Myocyte (in vitro differentiated cells): ENCODE results near the gene SLC44A3. TPM values are rescaled to one million over a fixed set of nuclear protein-coding genes. Genes with fewer than 3 reads are reported as not detected.
A peak's percentile ranks its signal among the peaks of the same experiment; 100 is the strongest.

Experiments
- DNase-seq: peaks from one replicate; pipeline ENCODE4 v3.0.0-alpha.2; 2012; ENCODE audit warnings: low read depth
- polyA plus RNA-seq: library from polyadenylated mRNA; unstranded; fragments of >200 nt; gene quantifications from one replicate; pipeline ENCODE4 v1.2.1, GENCODE V29; 2012; ENCODE audit warnings: missing spikeins
- total RNA-seq: library from RNA; depleted of rRNA; stranded (reverse); fragments of >200 nt; gene quantifications from 2 replicates; pipeline ENCODE4 v1.2.3, GENCODE V29; 2014

SLC44A3 gene, protein sequence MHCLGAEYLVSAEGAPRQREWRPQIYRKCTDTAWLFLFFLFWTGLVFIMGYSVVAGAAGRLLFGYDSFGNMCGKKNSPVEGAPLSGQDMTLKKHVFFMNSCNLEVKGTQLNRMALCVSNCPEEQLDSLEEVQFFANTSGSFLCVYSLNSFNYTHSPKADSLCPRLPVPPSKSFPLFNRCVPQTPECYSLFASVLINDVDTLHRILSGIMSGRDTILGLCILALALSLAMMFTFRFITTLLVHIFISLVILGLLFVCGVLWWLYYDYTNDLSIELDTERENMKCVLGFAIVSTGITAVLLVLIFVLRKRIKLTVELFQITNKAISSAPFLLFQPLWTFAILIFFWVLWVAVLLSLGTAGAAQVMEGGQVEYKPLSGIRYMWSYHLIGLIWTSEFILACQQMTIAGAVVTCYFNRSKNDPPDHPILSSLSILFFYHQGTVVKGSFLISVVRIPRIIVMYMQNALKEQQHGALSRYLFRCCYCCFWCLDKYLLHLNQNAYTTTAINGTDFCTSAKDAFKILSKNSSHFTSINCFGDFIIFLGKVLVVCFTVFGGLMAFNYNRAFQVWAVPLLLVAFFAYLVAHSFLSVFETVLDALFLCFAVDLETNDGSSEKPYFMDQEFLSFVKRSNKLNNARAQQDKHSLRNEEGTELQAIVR
- total RNA-seq, result 1.6 and 2.2 TPM in 2 replicates
- polyA plus RNA-seq, result 2.8 TPM

DNA sequence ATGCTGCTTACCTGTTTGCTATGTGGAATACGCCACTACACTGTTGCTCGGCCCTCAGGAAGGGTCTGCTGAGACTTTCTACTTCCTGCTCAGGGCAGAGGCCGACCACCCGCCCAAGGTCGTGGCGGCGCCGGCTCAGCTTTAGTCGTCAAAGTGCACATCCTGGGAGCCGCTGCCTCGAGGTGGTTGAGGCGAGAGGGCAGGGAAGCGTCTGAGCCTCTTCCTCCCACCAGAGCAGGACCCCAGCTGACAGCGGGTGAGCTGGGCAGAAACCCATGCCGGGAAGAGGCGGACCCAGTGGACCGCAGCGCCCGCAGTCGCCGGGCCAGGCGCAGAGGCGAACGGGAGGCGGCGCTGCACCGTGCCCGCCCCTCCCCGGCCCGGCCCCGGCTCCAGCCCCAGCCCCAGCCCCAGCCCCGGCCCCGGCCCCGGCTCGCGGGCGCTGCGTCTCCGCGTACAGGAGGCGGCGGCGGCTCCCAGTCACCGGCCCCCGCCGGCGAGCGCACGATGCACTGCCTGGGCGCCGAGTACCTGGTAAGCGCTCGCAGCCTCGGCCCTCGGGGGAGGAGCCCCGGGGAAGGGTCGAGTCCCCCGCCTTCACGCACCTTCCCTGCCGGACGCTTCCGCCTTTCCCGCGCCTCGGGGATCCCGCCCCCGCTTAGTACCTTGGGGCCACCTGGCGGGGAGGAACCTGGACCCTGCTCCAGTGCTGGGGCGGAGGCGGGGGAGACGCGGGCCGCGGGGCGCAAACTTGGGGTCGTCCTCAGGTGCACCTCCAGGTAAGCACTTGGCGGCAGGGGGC, at the start of gene SLC44A3:
SLC44A3 (plus strand) TSS at position 413 of the 802 bp plus-strand sequence; CDS start at position 508, 95 bp downstream.
- DNase-seq, result peak; percentile 71

DNA sequence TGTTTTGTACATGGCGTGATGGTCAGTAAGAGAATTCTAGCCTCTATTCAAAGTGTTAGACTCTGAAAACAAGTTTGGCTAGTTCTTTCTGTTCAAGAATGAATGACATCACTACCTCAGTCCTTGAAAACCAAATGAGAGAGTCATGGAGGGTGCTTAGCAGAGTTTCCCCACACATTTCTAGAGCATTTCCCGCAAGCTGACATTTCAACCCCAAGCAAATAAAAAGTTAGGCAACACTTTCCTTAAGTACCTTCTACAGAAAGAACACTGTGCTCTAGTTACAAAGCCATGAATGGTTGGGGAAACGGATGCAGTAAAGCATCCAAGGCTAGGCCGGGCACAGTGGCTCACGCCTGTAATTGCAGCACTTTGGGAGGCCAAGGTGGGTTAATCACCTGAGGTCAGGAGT, 47.9 kb upstream of the SLC44A3 start:
- no peak for DNase-seq

DNA sequence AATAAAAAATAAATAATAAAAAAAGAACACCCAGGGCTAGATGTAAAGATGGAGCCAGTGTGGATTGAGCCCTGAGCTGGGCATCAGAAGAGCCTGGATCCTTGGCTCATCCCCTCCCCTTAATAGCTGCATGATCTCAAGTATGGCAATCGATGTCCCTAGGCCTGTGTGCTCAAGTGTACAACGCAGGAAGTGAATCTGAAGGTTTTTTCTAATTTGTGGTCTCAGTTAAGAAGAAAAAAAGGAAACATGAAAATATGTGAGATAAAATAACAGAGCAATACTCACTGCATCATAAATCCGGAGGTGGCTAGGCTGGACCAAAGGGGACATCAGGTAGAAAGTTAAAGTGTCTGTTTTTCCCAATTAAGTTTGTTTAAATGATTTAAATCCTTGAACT, 47.3 kb upstream of the SLC44A3 start:
- no peak for DNase-seq

DNA sequence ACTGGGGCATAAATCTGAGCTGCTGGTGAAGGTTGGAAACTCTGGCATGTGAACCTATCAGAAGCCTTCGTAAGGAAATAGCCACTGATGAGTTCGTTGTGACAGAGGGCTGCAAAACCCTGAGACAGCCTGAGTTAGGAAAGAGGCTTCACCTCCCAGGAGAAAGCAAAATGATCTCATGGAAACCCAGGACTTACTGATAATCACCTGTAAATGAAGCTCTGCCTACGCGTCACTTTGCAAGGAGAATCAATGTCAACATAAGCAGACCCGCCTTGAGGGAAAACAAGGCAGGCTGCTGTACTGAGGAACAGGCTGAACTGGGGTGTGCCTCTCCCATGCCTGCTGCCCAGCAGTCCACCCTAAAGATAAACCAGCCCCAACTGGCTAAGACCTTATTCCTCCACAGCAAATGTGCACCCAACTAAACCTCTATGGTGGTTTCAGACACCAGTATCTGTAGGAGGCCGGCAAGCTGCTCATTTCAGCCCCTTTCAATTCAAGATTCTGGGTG, 46.8 kb upstream of the SLC44A3 start:
- peak; percentile 29 for DNase-seq

DNA sequence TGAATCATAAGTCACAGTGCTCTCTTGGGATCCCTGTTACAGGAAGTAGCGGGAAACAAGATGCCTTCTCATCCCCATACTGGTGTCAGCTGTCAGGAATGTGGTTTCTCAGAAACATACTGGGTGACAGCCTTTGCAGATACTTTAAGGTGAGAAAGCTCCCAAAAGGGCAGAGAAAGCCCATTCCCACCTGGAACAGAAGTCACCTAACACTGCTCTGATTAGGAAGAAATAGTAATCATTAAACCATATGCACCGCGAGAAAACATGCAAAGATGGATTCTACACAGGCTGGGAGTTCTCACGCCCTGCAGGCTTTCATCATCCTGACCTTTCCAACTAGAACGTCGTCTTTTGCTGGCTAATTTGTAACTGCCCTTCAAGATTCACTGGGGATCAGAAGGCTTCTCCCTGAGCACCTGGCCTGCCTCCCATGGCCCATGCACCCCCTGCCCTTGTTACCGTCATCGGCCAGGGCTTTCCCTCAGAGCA, 46.2 kb upstream of the SLC44A3 start:
- DNase-seq, result peak; percentile 60

DNA sequence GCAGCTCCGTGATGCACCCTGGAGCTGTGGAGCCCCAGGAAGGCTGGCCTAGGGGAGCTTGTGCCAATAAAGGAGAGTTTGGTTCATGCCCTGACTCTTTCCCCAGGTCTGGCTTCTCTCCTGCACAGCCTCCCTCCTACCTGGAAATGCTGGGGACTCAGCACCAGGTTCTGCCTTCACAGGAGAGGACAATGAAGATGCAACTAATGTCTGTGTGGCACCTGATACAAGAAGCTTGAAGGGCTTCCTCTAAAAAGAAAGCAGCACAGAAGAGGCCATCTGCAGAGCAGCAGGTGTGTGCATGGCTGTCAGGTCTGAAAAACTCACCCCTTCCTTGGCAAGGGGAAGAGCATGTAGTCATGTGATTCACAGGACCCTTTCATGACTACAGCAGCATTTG, 43.7 kb upstream of the SLC44A3 start:
- DNase-seq, result no peak

DNA sequence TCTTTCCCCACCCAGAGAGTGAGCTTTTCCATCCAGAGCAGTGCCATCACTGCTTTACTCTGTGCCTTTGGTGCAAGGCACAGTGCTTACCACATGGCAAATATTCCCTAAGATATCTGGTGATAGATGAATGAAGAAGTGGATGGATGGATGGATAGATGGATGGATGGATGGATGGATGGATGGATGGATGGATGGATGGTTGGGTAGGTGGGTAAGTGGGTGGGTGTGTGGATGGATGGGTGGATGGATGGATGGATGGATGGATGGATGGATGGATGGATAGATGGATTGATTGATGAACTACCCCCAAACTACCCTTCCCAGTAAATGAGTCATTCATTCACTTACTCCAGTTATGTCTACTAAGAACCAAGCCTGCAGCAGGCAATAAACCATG, 42.9 kb upstream of the SLC44A3 start:
- no peak for DNase-seq

DNA sequence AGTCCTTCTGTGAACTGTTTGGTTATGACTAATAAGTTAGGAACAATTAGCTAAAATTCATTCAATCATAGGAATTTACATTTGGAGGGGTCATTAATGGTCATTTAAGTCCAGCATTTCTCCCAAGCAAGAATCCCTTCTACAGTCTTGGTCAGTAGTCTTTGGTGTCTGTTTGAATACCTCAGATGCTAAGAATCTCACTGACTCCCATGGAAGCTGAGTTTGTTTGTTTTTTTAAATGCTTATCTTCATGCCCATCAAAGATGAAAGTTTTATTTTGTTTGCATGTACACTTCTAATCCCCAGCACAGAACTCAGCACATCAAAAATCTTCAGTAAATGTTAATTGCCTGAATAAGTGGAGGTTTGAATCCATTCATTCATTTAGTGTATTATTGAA, 41.3 kb upstream of the SLC44A3 start:
- no peak for DNase-seq

DNA sequence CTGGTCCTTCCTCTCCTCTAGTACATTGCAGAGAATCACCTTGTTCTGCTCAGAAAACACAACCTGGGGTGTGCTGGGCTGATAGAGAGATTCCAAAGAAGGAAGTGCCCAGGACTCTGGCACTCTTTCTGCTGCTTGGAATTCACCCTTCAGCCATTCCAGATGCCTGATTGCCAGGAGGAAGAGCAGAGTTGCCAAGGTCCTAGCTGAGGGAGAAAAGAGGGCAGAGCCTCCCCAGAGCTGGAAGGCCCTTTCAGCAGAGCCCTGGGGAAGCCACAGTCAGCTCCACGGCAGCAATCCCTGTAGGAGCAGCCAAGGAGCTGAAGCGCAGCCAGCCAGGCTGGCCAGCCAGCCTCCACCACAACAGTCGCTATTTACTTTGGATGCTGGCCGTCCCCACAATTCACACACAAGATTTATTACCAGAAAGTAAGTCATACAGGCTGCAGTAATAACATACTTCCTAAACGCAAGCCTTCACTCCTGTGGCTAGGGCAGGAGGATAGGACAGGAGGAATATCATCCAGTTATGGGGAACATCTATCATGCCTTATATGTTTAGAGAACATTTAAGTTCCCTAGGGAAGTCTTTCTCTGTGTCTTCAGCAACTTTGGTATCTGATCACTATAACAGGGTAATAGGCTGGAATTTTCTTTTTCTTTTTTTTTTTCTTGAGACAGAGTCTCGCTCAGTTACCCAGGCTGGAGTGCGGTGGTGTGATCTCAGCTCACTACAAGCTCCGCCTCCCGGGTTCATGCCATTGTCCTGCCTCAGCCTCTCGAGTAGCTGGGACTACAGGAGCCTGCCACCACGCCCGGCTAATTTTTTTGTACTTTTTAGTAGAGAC, 36.6 kb upstream of the SLC44A3 start:
- DNase-seq, result peak; percentile 88

DNA sequence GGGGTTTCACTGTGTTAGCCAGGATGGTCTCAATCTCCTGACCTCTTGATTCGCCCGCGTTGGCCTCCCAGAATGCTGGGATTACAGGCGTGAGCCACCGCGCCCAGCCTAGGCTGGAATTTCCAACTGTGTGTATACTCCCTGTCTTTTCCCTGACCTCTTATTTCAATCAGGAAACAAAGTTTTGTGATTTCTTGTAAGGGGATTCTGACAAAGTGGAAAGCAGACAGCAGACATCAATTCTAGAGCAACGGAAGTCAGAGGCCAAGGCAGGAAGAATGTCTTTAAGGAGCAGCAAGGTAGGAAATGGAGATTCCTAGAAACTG, 36.0 kb upstream of the SLC44A3 start:
- no peak for DNase-seq

DNA sequence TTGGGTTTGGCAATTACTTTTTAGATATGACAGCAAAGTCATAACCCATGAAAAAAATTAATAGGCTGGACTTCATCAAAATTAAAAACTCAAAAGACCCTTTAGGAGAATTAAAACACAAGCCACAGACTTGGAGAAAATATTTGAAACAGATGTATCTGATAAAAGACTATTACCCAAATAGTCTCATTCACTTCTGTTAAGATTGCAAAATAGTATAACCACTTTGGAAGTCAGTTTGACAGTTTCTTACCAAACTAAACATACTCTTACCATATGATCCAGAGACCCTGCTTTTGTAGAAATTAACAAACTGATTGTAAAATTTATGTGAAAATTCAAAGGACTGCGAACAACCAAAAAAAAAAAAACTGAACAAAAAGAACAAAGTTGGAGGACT, 32.5 kb upstream of the SLC44A3 start:
- no peak for DNase-seq

DNA sequence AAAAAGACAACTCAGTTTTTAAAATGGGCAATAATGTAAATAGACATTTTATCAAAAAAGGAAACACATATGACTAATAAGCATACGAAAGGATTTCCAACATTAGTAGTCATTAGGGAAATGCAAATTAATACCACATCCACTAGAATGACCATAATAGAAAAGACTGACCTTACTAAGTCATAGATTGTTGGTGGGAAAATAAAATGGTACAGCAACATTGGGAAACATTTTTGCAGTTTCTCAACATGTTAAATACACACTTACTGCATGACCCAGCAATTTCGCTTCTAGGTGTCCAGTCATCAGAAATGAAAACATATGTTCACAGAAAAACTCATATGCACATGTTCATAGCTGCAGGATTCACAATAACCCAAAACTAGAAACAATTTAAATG, 29.9 kb upstream of the SLC44A3 start:
- DNase-seq, result no peak

DNA sequence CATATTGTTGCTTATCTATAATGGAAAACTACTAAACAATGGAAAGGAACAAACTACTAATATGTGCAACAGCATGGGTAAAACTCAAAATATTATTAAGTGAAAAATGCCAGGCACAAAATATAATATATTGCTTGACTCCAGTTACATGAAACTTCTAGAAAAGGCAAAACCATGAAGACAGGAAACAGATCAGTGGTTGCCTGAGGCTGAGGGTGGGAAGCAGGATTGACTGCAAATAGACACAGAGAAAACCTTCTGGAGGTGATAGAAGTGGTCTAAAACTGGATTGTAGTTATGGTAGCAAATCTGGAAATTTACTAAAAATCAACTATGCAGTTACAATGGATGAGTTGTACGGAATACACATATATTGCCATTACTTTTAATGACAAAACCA, 29.5 kb upstream of the SLC44A3 start:
- DNase-seq, result no peak

DNA sequence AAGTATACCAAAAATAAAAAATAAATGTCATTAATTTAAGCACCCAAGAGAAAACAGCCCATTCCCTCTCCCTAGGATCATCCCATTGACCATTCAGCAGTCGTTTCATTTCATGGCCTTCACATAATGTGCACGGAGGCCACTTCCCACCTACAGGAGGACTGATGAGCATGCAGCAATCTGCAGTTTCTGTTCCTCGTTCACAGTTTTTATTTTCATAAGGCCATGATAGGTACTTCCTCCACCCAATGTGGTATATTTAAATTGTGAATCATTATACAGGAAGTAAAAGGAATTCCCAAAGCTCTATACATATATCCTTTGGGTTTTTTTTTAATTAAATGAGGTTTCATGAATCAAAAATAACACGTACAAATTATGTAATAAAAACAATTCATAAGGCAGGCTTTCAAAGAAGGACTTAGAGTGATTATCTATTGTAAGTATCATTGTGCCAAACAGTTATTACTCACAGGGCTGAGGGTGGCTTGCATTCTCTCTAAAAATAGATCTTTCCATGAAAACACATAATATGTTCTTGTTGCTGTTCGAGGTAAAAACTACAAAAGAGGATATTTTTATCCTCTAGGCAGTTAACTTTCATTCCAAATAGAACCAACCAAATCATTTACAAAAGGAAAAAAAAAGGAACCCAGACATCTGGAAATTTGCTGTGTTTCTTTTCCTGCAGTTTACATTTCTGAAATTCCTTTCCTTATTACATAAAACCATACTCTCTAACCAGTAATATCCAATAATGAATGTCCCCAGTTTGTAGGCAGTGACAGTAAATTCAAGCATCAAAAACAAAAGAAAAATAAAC, 27.5 kb upstream of the SLC44A3 start:
- DNase-seq, result peak; percentile 55

DNA sequence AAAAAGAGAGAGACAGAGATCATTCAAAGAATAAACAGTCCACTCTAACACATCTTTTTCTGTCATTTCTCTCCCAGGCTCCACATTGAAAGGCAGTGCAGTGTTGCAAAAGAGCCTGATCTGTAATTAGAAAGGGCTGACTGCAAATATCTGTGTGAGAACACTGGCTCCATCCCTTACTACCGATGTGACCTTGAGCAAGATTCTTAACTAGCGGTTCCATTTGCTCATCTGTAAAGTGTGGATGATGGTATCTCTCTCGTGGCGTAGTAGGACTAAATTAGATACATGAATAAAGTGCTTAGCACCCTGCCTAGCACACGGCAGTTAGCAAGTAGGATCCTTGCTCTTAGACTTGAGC, 26.9 kb upstream of the SLC44A3 start:
- no peak for DNase-seq

DNA sequence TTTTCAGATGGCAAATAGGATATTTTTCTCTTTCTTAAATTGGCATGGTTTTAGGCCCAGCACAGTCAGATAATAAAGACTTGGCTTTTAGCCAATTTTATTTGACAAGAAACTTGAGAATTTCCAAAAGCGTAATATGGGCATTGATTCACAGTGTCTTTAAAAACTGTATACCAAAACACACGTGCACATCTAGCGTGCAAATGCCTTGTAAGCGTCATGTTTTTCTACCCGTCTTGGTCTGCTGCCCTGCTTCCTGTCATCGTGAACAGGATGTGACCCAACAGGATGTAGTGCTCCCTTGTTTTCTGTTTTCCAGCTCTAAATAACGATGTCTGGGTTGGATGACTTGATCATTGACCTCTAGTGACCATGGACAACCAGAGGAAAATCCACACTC, 24.7 kb upstream of the SLC44A3 start:
- DNase-seq, result no peak

DNA sequence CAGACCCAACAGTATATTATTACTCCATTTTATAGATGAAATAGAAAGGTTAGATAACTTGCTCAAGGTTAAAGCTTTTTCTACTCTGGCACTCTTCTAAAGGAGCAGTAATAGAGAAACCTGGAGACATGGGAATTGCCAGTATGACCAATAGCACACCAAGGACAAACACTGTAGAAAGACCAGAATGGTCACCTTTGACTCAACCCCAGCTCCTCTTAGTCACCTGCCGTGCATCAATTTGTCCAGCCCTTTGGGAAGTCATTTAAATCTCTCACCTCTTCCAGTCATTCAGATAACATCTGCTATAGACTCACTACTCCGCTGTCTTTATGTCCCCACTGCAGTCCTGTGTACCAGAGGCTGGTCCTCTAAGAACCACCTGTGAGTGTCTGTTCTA, 23.9 kb upstream of the SLC44A3 start:
- DNase-seq, result no peak

DNA sequence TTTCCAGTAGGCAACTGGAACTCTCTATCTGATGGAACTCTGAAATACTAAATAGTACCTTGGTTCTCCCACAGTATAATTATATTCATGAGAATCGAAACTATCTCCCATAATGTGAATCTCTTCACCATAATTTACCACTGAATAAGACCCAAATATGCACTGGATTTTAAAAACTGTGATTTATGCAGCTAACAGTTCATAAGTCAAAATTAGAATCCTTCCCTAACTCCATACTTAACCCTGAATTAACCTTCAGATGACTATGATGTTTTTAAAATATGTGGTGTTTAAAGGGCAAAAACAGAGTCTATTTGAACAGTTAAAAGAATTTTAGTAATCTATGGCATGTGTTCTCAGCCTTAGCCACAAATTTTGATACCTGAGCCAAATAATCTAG, 22.9 kb upstream of the SLC44A3 start:
- no peak for DNase-seq

DNA sequence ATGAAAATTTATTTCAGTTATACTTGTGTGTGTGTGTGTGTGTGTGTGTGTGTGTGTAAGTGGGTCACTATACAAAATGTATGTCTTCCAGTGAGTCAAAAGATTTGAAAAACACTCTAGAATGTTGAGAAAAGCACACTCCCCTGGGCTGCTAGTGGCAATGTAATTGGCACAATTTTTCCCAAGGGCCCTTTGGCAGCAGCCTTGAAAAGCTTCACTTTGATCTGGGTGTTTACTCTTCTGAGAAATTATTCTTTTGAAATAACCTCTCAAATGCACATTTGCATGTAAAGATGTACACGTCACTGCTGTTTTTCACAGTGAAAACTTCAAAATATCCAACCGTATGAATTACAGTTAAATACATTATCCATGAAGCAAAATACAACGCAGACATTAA, 22.1 kb upstream of the SLC44A3 start:
- no peak for DNase-seq

DNA sequence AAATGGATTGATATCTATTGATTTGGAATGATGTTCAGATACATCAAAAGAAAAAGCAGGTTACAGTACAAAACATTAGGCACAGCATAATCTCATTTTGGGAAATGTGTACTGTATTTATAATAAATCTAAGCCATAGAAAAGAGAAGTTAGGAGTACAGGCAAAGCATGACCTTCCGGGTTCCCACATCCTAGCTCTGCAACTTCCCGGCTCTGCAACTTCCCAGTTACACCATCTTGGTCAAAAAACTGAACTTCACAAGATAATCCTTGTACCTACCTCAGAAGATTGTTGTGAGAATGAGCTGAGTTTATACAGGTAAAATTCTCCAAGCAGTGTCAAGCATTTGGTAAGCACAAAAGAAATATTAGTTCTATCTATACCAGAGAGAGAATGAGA, 21.7 kb upstream of the SLC44A3 start:
- no peak for DNase-seq
